Measurements from ENCODE around the gene ATP5MC2. TPM values are rescaled to one million over a fixed set of nuclear protein-coding genes. Genes with fewer than 3 reads are reported as not detected.

Gene ATP5MC2
- polyA plus RNA-seq, 1 of the 3 experiments (the other 2 are of a cell fraction), result 319 TPM

- H3K4me2 ChIP-seq, result no peak overlapping the region
- no peak overlapping the region for H3K27ac ChIP-seq (ENCODE audit: low read depth in 2 of 2, low read length in 1 of 2)
- no peak overlapping the region for H3K9ac ChIP-seq
- H2AFZ ChIP-seq (ENCODE audit: low read depth), result no peak overlapping the region
- no peaks in the 10 kb centered on the region for H3K9me3 ChIP-seq
- H4K20me1 ChIP-seq (ENCODE audit: insufficient read depth), result no peaks in the 10 kb centered on the region
- H3K79me2 ChIP-seq (ENCODE audit: insufficient read depth), result no peaks in the 10 kb centered on the region
- no peaks in the 10 kb centered on the region for H3F3A ChIP-seq (replicated peaks; ENCODE audit: insufficient read depth)
- 84% methylated on average over 1 of the region's 1 CpG for WGBS (ENCODE audit: low lambda C conversion rate)
- H3K36me3 ChIP-seq (replicated peaks in 1 of 2; ENCODE audit: control insufficient read depth in 1 of 2, insufficient read depth in 2 of 2, low read length in 1 of 2), result no peaks in the 10 kb centered on the region
- DNase-seq, result no peak
- H3K9me2 ChIP-seq, result no peaks in the 10 kb centered on the region
- H3K4me1 ChIP-seq (ENCODE audit: control insufficient read depth in 1 of 2, insufficient read depth in 2 of 2, low read depth in 1 of 2, low read length in 1 of 2), result 0 out of 4 replicates have a peak, but pooled peaks cover 0 to 8% of the 10 kb centered on the region in 2 experiments
- H3K4me3 ChIP-seq (ENCODE audit: low read depth in 2 of 2, low read length in 1 of 2), result no peak overlapping the region
- POLR2A ChIA-PET, result no interaction called here
- H3K27me3 ChIP-seq (ENCODE audit: insufficient read depth), result no peaks in the 10 kb centered on the region
- CTCF ChIA-PET, result interaction anchor here (1.8 to 3.2 kb wide), 2 partner anchors 23 to 109 kb away, joined by 5 to 14 read pairs; partner anchors contain the start of gene ATP5MC2
- TF ChIP-seq USF2 (IDR thresholded peaks at IDR 0.05; ENCODE audit: borderline replicate concordance, low read depth, low read length) (no peak), RCOR1 (IDR thresholded peaks at IDR 0.05; ENCODE audit: low read length) (no peak), PBX3 (IDR thresholded peaks at IDR 0.05) (no peak), POLR2AphosphoS5 (IDR thresholded peaks at IDR 0.05; ENCODE audit: low read depth, low read length) (no peak), RAD21 (IDR thresholded peaks at IDR 0.05; ENCODE audit: low read length) (no peak), NFIC (IDR thresholded peaks at IDR 0.05; ENCODE audit: borderline replicate concordance) (no peak), NRF1 (IDR thresholded peaks at IDR 0.05; ENCODE audit: low read depth, low read length) (no peak), GATA2 (CRISPR knock-in tag; IDR thresholded peaks at IDR 0.05) (no peak), EZH2phosphoT487 (IDR thresholded peaks at IDR 0.05; ENCODE audit: borderline replicate concordance, low read depth) (no peak), REST (IDR thresholded peaks at IDR 0.05; ENCODE audit: low read depth, low read length) (no peak), MXI1 (IDR thresholded peaks at IDR 0.05; ENCODE audit: low read depth, low read length) (no peak), RXRA (IDR thresholded peaks at IDR 0.05; ENCODE audit: borderline replicate concordance, low read depth) (no peak), JUND (IDR thresholded peaks at IDR 0.05) (no peak), FOXM1 (IDR thresholded peaks at IDR 0.05; ENCODE audit: low read depth) (no peak), CHD2 (IDR thresholded peaks at IDR 0.05; ENCODE audit: low read length, partially characterized antibody) (no peak), MEF2A (IDR thresholded peaks at IDR 0.05; ENCODE audit: borderline replicate concordance, low read depth) (no peak), YY1 (IDR thresholded peaks at IDR 0.05; ENCODE audit: low read depth) (no peak), TCF12 (IDR thresholded peaks at IDR 0.05) (no peak), CTCF (IDR thresholded peaks at IDR 0.05) (no peak), ZBTB33 (IDR thresholded peaks at IDR 0.05; ENCODE audit: borderline replicate concordance, low read depth) (no peak)
Measured at GRCh38 chr12:53652366-53652765, 23.5 kb downstream of the ATP5MC2 start.

All from SK-N-SH (cell line).